Stimulated activated CD8-positive, alpha-beta memory T cell treated with anti-CD3 and anti-CD28 coated beads, Interleukin-15, amount 100 ng/mL, for 48 hours (primary cell): ENCODE results near the gene TSPAN9.

Experiments used
- DNase-seq, 2 donors: peaks; one replicate each; pipeline ENCODE4 v3.0.0-alpha.2; 2020; ENCODE audit warnings: low read depth in 2 of 2

Gene TSPAN9

DNA sequence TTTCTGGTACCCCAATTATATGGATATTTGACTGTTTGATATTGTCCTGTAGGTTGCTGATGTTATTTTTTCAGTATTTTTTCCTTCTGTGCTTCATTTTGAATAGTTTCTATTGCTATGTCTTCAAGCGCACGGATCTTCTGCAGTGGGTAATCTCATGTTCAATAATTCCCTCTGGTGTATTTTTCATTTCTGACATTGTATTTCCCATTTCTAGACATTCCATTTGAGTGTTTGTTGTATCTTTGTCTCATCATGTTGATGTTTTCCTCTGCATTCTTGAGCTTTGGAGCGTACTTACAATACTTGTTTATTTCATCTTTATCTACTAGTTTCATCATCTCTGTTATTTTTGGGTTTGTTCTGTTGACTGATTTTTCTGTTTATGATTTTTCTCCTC, 22.0 kb downstream of the TSPAN9 start:
- no peak for DNase-seq

DNA sequence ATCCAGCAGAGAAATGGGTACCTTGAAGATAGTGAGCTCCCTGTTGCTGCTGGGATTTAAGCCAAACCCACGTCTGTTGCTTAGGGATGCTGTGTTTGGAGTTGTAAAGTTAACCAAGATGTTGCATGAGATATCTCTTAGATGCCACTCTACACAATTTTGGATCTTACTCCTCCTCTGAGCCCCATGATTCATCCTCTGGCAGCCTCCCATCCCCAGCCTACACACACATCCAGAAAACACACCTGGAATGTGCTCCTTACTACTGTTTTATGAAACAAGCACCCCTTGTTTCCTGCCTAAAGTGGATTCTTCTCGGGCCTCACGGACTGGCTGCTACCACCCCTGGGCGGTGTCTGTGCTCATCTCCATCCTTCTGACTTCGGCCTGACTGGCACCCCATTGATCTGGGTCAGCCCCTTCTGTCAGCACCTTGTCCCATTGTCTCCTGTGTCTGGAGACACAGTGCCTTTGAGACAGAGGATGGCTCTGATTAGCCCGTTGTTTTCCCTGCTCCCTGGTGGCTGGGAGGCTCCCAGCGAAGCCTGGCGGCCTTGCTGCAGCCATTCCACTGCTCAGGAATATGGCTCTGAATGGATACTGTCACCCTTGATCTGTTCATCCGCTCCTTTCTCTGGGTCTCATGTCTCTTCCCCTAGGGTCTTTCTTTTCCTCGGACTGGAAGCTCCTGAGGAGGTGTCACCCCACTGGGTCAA, 24.3 kb downstream of the TSPAN9 start:
- DNase-seq = no peak

DNA sequence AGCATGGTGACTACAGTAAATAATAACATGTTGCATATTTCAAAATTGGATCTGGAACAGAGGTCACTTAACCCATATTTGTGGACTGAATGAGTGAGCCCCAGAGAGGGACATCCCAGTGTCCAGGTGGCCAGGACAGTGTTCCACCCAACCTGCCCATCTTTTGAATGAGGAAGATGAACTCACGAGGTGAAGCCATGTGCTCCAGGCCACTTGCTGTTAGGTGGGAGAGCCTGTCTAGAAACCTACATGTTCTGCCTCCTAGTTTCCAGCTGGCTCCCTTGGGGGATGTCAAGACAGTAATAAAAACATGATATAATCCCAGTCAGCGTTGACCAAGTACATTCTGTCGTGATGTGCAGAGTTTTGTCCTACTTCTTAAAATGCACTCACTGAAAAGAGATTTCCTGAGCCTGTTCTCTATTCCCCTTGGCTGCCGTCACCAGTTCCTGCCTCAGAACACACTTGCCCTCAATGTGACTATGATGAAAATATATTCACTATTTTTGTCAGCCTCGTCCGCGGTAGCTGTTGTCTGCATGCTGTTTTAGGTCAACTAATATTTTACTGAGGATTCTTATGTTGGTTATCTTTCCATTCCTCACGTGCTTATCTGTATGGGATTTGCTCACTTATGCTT, 25.7 kb downstream of the TSPAN9 start:
- no peak for DNase-seq

DNA sequence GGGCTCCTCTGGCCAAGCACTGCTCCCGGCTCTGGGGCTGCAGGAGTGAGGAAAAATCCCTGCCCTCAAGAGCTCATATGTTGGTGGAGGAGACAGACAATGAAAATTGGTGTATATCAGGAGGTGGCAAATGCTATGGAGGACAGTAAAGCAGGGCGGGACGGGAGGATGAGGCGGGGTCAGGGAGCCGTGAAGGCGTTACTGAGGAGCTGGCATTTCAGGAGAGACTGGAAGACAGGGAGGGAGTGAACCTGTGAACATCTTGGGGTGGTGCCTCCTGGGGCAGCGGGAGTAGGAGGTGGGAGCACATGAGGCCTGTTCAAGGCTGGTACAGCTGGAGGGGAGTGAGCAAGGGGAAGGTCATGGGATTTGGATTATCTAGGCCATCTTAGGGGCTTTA, 26.6 kb downstream of the TSPAN9 start:
- no peak for DNase-seq

DNA sequence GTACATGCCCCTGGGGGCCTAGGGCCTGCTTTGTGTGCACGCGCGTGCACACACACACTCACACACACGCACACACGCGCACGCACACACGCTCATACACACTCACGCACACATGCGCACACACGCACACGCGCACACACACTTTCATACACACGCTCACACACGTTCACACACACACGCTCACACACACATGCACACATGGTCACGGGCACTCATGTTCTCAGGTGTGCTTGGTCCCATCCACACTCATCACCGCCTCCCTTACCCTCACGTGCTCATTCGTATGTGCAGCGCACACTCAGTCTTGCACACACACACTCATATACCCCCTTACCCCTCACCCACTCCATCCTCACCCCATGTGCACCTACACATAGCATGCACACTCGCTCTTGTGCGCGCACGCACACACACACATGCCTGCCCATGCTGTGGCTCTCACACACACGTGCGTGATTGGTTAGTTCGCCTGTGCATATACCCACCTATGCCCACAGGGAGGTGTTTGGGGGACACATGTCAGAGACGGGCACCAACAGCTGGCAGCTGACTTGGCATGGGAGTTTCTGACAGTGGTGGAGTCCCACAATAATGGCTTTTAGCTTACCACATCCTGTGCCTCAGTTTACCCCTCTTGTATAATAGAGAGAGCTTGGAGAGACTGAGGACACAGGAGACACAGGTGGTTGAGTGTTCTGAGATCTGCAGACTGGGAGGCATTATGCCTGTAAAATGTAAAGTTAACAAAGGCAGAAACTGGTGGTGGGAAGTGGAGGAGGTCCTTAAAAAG, 28.7 kb downstream of the TSPAN9 start:
- DNase-seq = no peak

DNA sequence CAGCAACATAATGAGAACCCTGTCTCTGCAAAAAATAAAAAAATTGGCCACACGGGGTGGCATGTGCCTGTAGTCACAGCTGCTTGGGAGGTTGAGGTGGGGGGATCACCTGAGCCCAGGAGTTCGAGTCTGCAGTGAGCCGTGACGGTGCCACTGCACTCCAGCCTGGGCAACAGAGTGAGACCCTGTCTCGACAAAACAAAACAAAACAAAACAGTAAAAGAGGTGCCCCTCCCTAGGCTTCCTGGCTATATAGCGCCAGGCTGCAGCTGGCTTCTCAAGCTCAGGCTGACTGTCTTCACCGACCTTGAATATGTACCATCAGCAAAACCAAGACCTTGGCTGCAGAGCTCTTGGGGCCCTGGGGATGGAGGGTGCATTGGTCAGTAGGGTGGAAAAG, 29.4 kb downstream of the TSPAN9 start:
- DNase-seq = no peak

DNA sequence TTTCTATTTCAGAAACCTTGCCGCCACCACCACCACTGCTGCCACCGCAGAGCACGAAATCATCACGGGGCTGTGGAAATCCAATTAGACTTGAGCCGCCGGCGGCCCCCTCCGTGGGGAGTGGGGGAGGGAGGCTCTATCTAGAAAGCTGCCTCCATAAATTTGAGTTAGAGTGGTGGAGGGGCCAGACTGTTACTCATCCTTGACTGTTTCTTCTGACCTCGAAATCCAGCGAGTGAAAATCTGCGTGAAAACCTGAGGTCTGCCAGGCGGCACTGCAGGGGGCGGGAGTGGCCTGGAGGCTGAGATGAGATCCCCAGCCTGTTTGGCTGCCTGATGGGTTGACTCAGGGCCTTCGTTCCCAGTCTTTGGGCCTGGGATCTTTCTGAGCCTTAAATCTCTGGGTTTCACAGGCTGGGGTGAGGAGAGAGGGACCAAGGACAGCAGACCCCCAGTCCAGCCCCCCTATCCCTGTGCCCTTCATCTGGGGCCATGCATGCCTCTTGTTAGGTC, 29.9 kb downstream of the TSPAN9 start:
- DNase-seq = no peak

DNA sequence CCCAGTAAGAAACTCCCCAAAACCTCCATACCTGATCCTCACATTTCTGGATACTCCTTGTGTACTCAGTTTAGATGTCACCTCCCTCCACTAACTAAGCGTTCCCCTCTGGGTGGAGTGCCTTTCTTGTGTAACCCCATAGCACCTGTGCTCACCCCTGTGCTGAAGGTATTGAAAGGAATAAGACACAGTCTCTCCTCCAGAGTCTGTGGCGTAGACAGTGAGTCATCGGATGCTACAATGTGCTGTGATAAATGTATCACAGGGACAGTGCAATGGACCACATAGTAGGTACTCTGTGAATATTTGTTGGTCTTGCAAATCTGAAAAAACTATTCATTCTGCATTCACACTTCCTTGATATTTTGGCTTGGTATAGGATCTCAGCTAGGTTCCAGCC, 30.8 kb downstream of the TSPAN9 start:
- DNase-seq = no peak

DNA sequence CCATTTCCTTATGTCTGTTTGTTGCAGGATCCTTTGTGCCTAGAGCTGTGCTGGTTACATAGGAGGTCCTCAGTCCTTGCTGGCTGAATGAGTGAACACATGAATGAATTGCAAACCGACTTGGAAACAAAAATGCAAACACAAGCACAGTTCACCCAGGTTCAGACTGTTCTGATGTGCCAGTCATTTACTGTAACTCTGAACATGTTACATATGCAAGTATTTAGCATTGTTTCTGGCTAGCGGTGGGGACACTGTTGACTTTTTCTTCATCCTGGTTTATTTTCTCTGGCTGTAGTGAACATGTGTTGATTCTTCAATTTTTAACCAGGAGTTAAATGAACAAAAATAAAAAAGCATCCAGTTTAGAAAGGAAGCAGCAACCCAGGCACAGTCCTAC, 33.4 kb downstream of the TSPAN9 start:
- no peak for DNase-seq

DNA sequence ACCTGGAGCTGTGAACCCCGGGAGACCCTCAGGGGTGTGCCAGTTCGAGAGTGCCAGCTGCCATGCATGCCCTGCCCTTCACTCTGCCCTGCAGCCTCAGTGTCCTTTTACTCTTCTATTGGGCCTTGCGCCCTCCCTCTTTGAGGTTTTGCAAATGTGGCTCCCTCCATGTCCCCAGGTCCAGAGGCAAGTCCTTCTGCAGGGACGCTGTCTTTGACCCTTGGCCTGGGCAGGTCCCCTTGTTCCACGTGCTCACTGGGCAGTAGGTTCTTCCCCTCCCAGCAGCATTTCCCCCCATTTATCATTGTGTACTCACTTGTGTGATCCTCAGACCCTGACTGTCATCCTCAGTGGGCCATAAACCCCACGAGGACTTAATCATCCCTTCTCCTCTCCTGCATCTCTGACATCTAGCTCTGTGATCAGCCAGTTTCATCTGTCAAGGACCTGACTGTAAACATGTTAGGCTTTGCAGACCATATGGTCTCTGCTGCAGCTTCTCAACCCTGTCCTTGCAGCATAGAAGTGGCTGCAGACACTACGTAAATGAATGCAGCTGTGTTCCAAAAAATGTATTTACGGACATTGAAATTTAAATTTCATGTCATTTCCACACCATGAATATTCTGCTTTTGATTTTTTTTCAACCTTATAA, 36.6 kb downstream of the TSPAN9 start:
- DNase-seq = no peak

DNA sequence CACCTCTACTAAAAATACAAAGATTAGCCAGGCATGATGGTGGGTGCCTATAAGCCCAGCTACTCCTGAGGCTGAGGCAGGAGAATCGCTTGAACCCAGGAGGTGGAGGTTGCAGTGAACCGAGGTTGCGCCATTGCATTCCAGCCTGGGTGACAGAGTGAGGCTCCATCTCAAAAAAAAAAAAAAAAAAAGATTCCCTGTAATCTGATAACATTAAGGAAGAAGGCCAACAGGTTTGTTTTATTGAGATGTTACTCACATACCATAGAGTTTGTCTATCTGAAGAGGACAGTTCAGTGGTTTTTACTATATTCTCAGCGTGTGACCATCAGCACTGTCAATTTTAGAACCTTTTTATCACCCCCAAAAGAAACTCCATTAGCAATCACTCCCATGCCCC, 37.5 kb downstream of the TSPAN9 start:
- no peak for DNase-seq

DNA sequence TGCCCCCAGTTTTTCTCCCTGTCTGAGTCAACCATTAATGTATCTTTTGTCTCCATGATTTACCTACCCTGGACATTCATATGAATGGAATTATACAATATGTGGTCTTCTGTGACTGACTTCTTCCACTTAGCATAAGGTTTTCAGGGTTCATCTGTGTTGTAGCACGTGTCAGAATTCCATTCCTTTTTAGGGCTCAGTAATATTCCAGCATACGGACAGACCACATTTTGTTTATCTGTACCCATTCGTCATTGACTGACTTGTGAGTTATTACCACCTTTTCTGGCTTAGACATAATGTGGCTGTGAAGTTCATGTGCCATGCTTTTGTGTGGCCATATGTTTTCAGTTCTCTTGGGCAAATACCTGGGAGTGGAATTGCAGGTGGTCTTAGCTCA, 37.9 kb downstream of the TSPAN9 start:
- no peak for DNase-seq

DNA sequence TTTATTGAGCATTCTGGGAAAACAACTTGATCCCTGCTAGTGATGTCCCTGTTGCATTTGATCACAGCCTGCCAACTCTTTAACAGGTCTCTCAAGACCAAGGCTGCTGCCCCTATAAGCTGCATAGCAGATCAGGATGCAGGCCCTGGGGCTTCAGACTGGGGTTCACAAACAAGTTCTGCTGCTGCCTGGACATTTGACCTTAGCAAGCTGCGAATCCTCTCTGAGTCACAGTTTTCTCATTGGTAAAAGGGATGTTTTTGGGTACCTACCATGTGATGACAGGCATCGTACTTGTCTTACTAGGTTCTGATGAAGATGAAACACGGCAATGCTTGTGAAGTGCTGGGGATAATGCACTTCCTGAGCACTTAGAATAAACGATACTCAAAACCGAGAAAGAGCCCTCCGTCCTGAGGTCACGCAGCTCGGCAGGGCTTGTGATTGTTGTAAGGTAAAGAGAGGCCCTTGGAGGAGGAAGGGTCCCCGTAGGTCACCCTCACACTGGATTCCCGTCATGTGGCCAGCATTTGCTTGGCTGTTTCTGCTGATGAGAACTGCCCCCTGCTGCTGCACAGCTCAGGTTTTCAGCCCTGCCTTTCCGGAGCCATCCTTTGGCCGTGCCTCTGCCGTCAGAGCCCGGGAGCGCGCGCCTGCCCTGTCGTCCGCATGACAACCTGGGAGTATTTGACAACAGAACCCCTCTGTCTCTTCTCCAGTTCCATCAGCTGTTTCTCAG, 39.1 kb downstream of the TSPAN9 start:
- no peak for DNase-seq

DNA sequence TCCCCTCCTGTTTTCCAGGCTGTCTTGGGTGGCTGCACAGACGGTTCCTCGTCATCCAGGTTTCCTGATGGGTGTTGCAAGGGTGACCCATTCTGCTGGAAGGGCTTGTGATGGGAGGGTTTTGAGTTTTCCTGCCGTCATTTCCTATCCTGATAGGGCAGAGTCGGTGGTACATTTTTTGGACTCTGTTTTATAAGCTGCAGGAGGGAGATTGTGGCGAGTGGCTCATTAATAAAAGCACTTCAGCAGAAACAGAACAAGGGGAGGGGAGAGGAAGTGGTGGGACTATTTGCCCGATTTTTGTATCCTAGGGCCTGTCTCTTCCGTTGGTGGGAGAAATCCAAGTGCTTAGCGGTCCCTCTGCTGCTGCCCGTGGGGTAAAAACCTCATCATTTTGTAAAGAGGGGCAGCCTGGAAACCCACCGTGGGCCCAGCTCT, 40.0 kb downstream of the TSPAN9 start:
- DNase-seq = no peak

DNA sequence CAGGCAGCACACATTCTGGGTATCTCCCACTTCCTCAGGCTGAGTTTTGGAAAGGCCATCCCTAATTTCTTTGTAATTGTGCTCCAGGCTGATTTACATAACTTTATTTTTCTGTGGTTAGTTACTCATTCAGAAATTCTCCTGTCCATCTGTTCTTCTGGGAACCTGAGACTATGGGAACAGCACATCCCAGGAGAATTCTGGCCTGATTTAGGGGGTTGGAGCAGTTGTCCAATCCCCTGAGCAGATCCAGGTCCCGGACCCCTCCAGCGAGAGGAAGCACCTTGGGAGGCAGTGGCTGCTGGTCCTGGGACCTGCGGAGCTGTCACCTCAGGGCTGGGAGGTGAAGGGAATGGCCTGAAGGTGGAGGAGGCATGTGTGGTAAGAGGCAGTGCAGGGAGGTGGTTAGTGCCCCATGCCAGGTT, 40.4 kb downstream of the TSPAN9 start:
- DNase-seq = no peak

DNA sequence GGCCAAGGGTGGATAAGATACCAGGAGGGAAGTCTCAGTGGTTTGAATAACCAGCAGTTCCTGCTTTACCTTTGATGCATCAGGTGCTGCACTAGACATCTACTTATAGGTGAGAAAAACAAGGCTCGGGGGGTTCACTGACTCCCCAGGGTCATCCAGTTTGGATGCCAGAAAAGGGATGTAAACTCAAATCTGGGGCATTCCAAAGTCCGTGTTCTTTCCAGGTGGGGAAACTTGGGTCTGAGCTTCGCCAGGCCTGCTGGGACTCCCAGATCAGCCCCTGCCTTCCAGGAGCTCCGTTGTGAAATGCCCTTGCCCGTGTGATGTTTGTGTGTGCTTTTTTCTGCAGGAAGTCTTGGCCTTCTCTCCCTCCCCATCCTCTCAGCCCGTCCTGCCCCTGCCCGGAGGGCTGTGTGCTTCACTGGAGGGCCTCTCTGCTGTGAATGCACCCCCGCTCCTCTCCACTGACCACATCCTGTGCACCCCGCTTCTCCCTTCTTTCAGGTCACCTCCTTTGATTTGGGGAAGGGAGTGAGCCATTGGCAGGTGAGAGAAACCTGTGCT, 42.1 kb downstream of the TSPAN9 start:
- DNase-seq = no peak

DNA sequence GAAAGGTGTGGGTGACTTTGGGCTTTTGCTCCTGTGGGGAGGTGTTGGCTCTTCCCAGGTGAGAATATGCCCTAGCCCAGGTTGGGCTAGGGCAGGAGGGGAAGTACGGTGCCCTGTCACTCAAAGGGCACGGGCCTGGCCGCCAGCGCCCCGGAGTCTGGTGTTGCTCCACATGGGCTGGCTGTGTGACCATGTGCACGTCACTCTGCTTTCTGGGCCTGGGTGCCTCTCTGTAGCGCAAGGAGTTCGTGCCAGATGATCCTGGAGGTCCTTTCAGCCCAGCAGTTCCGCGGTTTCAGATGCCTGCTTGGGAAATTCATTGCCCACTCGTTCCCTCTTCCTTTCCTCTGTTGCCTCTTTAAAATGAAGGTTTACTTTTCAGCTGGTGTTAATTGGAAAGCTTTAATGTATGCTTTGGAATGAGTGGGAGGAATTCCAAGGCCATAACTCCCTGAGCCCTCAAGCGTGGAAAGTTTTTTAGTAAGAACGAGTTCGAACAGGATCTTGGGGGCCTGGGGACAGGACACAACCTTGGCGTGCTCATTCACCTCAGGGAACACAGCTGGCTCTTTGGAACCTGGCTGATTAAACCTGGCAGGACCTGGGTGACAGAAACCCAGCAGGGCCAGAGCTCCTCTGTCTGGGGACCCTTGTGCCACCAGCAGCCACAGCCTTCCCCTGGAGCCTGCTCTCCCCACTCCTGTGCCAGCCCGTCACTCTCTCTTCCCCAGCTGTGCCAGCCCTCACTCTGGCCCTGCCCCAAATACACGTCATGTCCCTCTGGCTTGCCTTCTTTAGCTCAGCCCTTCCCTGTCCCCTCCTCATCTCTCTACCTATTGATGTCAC, 42.8 kb downstream of the TSPAN9 start:
- DNase-seq = no peak

DNA sequence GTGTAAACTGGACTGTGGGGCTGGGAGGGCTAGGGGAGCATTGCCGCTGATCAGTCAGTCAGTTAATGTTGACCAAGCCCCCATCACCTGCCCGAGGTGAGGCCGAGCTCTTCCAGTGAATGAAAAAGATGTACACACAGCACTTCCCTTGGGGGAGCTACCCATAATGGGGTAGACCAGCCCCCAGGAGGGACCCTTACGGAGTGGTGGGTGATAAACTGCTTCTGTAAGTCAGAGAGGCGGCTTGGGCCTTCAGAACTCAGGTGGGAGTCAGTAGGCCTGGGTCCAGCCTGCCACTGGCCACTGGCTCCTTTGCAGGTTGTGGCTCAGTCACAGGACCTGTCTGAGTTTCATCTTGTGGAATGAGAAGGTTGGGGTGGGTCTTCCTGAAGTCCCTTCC, 43.5 kb downstream of the TSPAN9 start:
- no peak for DNase-seq

DNA sequence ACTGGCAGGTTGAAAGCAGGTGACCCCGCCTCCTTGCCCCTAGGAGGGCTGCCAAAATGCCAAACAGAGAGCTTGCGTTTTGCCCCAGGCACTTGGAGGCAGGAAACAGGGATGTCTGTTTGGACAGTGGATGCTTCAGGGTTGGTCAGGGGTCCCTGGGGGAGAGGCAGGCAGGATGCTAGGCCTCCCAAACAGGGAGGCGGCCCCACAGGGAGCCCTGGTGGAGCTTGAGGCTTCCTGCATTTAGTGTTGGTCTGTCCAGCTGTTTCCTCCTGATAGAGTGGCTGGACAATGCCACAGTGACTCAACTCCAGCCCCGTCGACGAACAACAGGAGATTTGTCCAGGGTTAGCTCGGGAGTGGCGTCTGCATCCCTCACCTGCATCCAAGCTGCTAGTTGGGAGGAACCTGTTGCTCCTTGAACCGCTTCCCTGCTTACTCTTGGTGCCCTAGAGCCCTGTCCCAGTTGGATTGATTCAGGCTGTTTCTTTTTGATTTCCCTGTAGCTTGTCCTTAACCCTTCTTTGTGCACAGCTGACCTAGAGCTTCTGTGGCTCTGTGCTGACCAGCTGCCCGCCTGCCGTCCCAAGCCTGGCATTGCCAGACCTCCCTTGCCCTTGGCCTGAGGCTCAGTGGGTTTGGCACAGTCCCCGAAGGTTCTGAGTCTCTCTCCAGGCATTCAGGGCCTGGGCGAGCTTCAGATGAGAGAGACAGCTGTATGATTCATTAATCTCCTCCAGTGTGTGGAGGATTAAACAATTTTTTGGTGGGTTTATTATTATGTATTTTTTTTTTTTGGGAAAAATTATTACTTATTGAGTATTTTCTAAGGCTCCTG, 45.9 kb downstream of the TSPAN9 start:
- DNase-seq = no peak
